IMR-90 (cell line): ENCODE data around the gene H2AZ1. TPM values are rescaled to one million over a fixed set of nuclear protein-coding genes. Genes with fewer than 3 reads are reported as not detected.

ENCODE experiments used
- ATAC-seq: fragments of 200-7000 bp; cut with Tn5 transposase; 2 replicates; pipeline ENCODE4 v1.9.1; 2020; ENCODE audit warnings: low read depth, mild to moderate bottlenecking, moderate library complexity
- BruUV-seq: library from RNA; stranded (reverse); fragments of 400-500 nt; replicated peaks from 2 replicates; lab custom pipeline; 2021; lab: Mats Ljungman, UMichigan
- CTCF ChIA-PET: fragments of 300-600 bp; formaldehyde crosslinking; extraction: SDS; loops from one replicate; lab custom pipeline; 2021; ENCODE audit warnings: antibody characterized with exemption; lab: Yijun Ruan, JAX
- POLR2A ChIA-PET: fragments of 300-600 bp; sonication (Branson Sonifier 250); formaldehyde crosslinking; loops from one replicate; lab custom pipeline; 2022; ENCODE audit warnings: antibody characterized with exemption; ENCODE audit not compliant: unreplicated experiment; lab: Charles Lee
- DNase-seq: peaks from one replicate; pipeline ENCODE4 v3.0.0; 2013
- H2AFZ ChIP-seq: replicated peaks from 2 replicates; pipeline ENCODE3; 2013; ENCODE audit warnings: low read length, mild to moderate bottlenecking; ENCODE audit not compliant: poor library complexity
- H2AK5ac ChIP-seq: 2 replicates; pipeline ENCODE4 v1.6.1; 2013; ENCODE audit warnings: low read depth, low read length, inconsistent platforms
- H2AK9ac ChIP-seq: replicated peaks from 2 replicates; pipeline ENCODE3; 2013; ENCODE audit warnings: mild to moderate bottlenecking, low read depth, low read length, moderate library complexity; ENCODE audit not compliant: poor library complexity
- H2BK120ac ChIP-seq: 2 replicates; pipeline ENCODE4 v1.6.1; 2013; ENCODE audit warnings: low read depth, low read length, inconsistent platforms
- H2BK15ac ChIP-seq: 3 replicates; pipeline ENCODE4 v1.6.1; 2013; ENCODE audit warnings: low read depth, low read length, inconsistent platforms
- H2BK20ac ChIP-seq: 2 replicates; pipeline ENCODE4 v1.6.1; 2013; ENCODE audit warnings: low read depth, mild to moderate bottlenecking, inconsistent platforms, low read length, moderate library complexity
- H2BK5ac ChIP-seq: 2 replicates; pipeline ENCODE4 v1.6.1; 2013; ENCODE audit warnings: mild to moderate bottlenecking, low read depth, low read length, inconsistent platforms; ENCODE audit not compliant: poor library complexity, severe bottlenecking
- H3K14ac ChIP-seq: replicated peaks from 2 replicates; pipeline ENCODE4 v1.6.1; 2013; ENCODE audit warnings: low read depth, low read length, inconsistent platforms
- H3K18ac ChIP-seq: 2 replicates; pipeline ENCODE4 v1.6.1; 2013; ENCODE audit warnings: low read depth, low read length, control low read depth
- H3K23ac ChIP-seq: 2 replicates; pipeline ENCODE4 v1.6.1; 2013; ENCODE audit warnings: low read depth, low read length, inconsistent platforms
- H3K27ac ChIP-seq: 2 replicates; pipeline ENCODE4 v1.5.1; 2013; ENCODE audit warnings: mild to moderate bottlenecking, control low read depth, low read length; ENCODE audit not compliant: insufficient read depth
- H3K27me3 ChIP-seq: 2 replicates; pipeline ENCODE4 v1.6.1; 2013; ENCODE audit warnings: low read length; ENCODE audit not compliant: control insufficient read depth, insufficient read depth
- H3K36me3 ChIP-seq: 2 replicates; pipeline ENCODE4 v1.6.1; 2013; ENCODE audit warnings: low read length, mixed read lengths; ENCODE audit not compliant: control insufficient read depth, insufficient read depth
- H3K4ac ChIP-seq: 2 replicates; pipeline ENCODE4 v1.6.1; 2013; ENCODE audit warnings: low read depth, low read length, inconsistent platforms
- H3K4me1 ChIP-seq: 2 replicates; pipeline ENCODE4 v1.6.1; 2013; ENCODE audit warnings: low read length, mixed read lengths; ENCODE audit not compliant: control insufficient read depth, insufficient read depth
- H3K4me2 ChIP-seq: 2 replicates; pipeline ENCODE4 v1.6.1; 2013; ENCODE audit warnings: low read depth, mild to moderate bottlenecking, control low read depth, low read length, moderate library complexity
- H3K4me3 ChIP-seq: 2 replicates; pipeline ENCODE4 v1.5.1; 2013; ENCODE audit warnings: low read depth, mild to moderate bottlenecking, control low read depth, low read length, moderate library complexity; ENCODE audit not compliant: insufficient read depth
- H3K56ac ChIP-seq: 2 replicates; pipeline ENCODE4 v1.6.1; 2013; ENCODE audit warnings: low read length, inconsistent platforms; ENCODE audit not compliant: insufficient read depth; ENCODE audit errors: extremely low read depth
- H3K79me1 ChIP-seq, 2 experiments: 2 replicates each; pipeline ENCODE4 v1.6.1; 2013; ENCODE audit warnings: low read length in 2 of 2, inconsistent platforms in 1 of 2, low read depth in 1 of 2
- H3K9ac ChIP-seq: 2 replicates; pipeline ENCODE4 v1.6.1; 2013; ENCODE audit warnings: low read depth, low read length, control low read depth
- H3K9me1 ChIP-seq: 2 replicates; pipeline ENCODE4 v1.6.1; 2013; ENCODE audit warnings: low read length, inconsistent platforms; ENCODE audit not compliant: insufficient read depth
- H3K9me3 ChIP-seq: 2 replicates; pipeline ENCODE4 v1.6.1; 2013; ENCODE audit warnings: low read length; ENCODE audit not compliant: control insufficient read depth, insufficient read depth
- H4K20me1 ChIP-seq: 2 replicates; pipeline ENCODE4 v1.6.1; 2013; ENCODE audit warnings: low read length, inconsistent platforms; ENCODE audit not compliant: insufficient read depth
- H4K5ac ChIP-seq: 2 replicates; pipeline ENCODE4 v1.6.1; 2013; ENCODE audit warnings: mild to moderate bottlenecking, low read depth, low read length, control low read depth
- H4K8ac ChIP-seq, 2 experiments: 2 replicates each; pipeline ENCODE4 v1.6.1; 2013; ENCODE audit warnings: low read depth in 2 of 2, low read length in 2 of 2, control low read depth in 1 of 2, inconsistent platforms in 1 of 2
- H4K91ac ChIP-seq: 2 replicates; pipeline ENCODE4 v1.6.1; 2013; ENCODE audit warnings: low read depth, low read length, inconsistent platforms; ENCODE audit not compliant: insufficient read depth
- BHLHE40 ChIP-seq: fragments of 150-350 bp; IDR thresholded peaks from 2 replicates; pipeline ENCODE4 v1.6.1; 2016; ENCODE audit warnings: mild to moderate bottlenecking, low read depth, low read length
- CEBPB ChIP-seq: IDR thresholded peaks from 2 replicates; pipeline ENCODE4 v1.6.1; 2012; ENCODE audit warnings: low read depth, low read length, improper control_type of control experiment
- CHD1 ChIP-seq: IDR thresholded peaks from 2 replicates; pipeline ENCODE4 v1.6.1; 2012; ENCODE audit warnings: low read depth, low read length, improper control_type of control experiment
- FOS ChIP-seq: fragments of 150-350 bp; IDR thresholded peaks from 2 replicates; pipeline ENCODE4 v1.6.1; 2016; ENCODE audit warnings: low read depth, low read length
- MAZ ChIP-seq: IDR thresholded peaks from 2 replicates; pipeline ENCODE4 v1.6.1; 2012; ENCODE audit warnings: low read depth, mild to moderate bottlenecking, low read length, improper control_type of control experiment, moderate library complexity, borderline replicate concordance
- MXI1 ChIP-seq: IDR thresholded peaks from 2 replicates; pipeline ENCODE4 v1.6.1; 2012; ENCODE audit warnings: low read depth, mild to moderate bottlenecking, low read length, moderate library complexity, borderline replicate concordance
- POLR2A ChIP-seq: IDR thresholded peaks from 2 replicates; pipeline ENCODE4 v1.6.1; 2012; ENCODE audit warnings: mild to moderate bottlenecking, low read depth, low read length
- RAD21 ChIP-seq: IDR thresholded peaks from 2 replicates; pipeline ENCODE4 v1.6.1; 2012; ENCODE audit warnings: low read length, improper control_type of control experiment
- RCOR1 ChIP-seq: IDR thresholded peaks from 2 replicates; pipeline ENCODE4 v1.6.1; 2012; ENCODE audit warnings: mild to moderate bottlenecking, low read length, improper control_type of control experiment; ENCODE audit not compliant: insufficient replicate concordance
- SMC3 ChIP-seq: fragments of 150-350 bp; IDR thresholded peaks from 2 replicates; pipeline ENCODE4 v1.6.1; 2016; ENCODE audit warnings: low read depth, mild to moderate bottlenecking, antibody characterized with exemption, low read length, moderate library complexity
- dilution Hi-C: fragments of 300-500 bp; cut with HindIII; formaldehyde crosslinking; loops from one replicate; pipeline ENCODE4 v1.14.3; 2018; ENCODE audit warnings: low sequenced_read_pairs; ENCODE audit not compliant: unreplicated experiment
- in situ Hi-C: fragments of 300-500 bp; cut with MboI; formaldehyde crosslinking; loops from 3 replicates; pipeline ENCODE4 v1.14.3; 2019; ENCODE audit warnings: low sequenced_read_pairs, inconsistent platforms, mixed read lengths
- intact Hi-C: fragments of 100-400 bp; cut with micrococcal nuclease; formaldehyde crosslinking; loops from 2 replicates; pipeline ENCODE4 v1.10.0; 2022
- polyA plus RNA-seq, 3 experiments: library from polyadenylated mRNA; depleted of rRNA; stranded (reverse); fragments of >200 nt; gene quantifications; 2 replicates each; pipeline ENCODE4 v1.2.3, GENCODE V29; 2012; ENCODE audit warnings: low replicate concordance in 1 of 3
- total RNA-seq: library from RNA; depleted of rRNA; stranded (reverse); fragments of >200 nt; gene quantifications from 2 replicates; pipeline ENCODE4 v1.2.3, GENCODE V29; 2012
- TF ChIP-seq, protein P1 (sequence below): fragments of 150-350 bp; IDR thresholded peaks from 2 replicates; pipeline ENCODE4 v1.6.1; 2016; ENCODE audit warnings: low read depth, mild to moderate bottlenecking, low read length, moderate library complexity, borderline replicate concordance
- TF ChIP-seq, protein P2 (sequence below): conservative IDR thresholded peaks from 2 replicates; pipeline ENCODE4 v1.5.1; 2012; ENCODE audit warnings: mild to moderate bottlenecking, low read depth, low read length, improper control_type of control experiment

H2AZ1 gene
- total and polyA plus RNA-seq, 2 of the 4 experiments (the other 2 are of a cell fraction), result 456 to 1,129 TPM

DNA sequence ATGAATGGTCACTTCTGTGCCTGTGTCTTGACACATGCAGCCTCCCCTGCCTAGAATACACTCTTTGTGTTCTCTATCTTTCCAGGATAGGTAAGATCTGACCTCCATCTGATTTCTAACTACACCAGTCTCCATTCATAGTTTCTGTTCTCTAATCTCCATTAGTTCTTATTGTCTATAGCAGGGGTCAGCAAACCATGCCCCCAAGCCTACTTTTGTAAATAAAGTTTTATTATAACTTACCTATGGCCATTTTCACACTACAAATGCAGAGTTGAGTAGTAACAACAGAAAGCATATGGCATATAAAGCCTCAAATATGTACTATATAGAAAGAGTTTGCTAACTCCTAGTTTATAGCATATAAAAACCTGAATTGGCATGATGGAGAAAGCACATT lies 37.6 kb upstream of the H2AZ1 start:
- H3K9me3 ChIP-seq, result no peaks in the 10 kb centered on the region
- no peak overlapping the region for H2AK5ac ChIP-seq
- no peak overlapping the region; the same call in 1 of the 2 replicates for H2BK120ac ChIP-seq
- no TSS peak for BruUV-seq
- no peak overlapping the region for H4K91ac ChIP-seq
- H3K4me1 ChIP-seq, result no peaks in the 10 kb centered on the region
- no peaks in the 10 kb centered on the region for H3K79me1 ChIP-seq
- no peaks in the 10 kb centered on the region for H3K27me3 ChIP-seq
- ATAC-seq (no peak), DNase-seq (no peak)
- in situ Hi-C loops, result no loop called here
- H2BK5ac ChIP-seq, result no peak overlapping the region
- no peak overlapping the region for H3K27ac ChIP-seq
- POLR2A ChIA-PET, result no interaction called here
- H2BK20ac ChIP-seq, result no peak overlapping the region
- no peak overlapping the region for H3K4me3 ChIP-seq
- H3K4ac ChIP-seq, result no peak overlapping the region
- H3K23ac ChIP-seq, result no peak overlapping the region
- H3K9ac ChIP-seq, result no peak overlapping the region
- H4K20me1 ChIP-seq, result no peaks in the 10 kb centered on the region
- H4K5ac ChIP-seq, result no peak overlapping the region
- CTCF ChIA-PET, result interaction anchor here (1.3 kb wide), 1 partner anchor 39 kb away, joined by 3 read pairs; no protein-coding TSS in a partner anchor
- intact Hi-C loops, result no loop called here
- no peak overlapping the region for H3K14ac ChIP-seq
- no peak overlapping the region for H3K4me2 ChIP-seq
- TF ChIP-seq CEBPB (no peak), POLR2A (no peak), MAZ (no peak), RCOR1 (no peak), RAD21 (no peak), BHLHE40 (no peak), MXI1 (no peak), CHD1 (no peak), SMC3 (no peak), FOS (no peak)
- TF ChIP-seq, protein P1, sequence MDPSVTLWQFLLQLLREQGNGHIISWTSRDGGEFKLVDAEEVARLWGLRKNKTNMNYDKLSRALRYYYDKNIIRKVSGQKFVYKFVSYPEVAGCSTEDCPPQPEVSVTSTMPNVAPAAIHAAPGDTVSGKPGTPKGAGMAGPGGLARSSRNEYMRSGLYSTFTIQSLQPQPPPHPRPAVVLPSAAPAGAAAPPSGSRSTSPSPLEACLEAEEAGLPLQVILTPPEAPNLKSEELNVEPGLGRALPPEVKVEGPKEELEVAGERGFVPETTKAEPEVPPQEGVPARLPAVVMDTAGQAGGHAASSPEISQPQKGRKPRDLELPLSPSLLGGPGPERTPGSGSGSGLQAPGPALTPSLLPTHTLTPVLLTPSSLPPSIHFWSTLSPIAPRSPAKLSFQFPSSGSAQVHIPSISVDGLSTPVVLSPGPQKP, result no peak
- TF ChIP-seq, protein P2, sequence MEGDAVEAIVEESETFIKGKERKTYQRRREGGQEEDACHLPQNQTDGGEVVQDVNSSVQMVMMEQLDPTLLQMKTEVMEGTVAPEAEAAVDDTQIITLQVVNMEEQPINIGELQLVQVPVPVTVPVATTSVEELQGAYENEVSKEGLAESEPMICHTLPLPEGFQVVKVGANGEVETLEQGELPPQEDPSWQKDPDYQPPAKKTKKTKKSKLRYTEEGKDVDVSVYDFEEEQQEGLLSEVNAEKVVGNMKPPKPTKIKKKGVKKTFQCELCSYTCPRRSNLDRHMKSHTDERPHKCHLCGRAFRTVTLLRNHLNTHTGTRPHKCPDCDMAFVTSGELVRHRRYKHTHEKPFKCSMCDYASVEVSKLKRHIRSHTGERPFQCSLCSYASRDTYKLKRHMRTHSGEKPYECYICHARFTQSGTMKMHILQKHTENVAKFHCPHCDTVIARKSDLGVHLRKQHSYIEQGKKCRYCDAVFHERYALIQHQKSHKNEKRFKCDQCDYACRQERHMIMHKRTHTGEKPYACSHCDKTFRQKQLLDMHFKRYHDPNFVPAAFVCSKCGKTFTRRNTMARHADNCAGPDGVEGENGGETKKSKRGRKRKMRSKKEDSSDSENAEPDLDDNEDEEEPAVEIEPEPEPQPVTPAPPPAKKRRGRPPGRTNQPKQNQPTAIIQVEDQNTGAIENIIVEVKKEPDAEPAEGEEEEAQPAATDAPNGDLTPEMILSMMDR, result no peak
- H2AK9ac ChIP-seq, result no peak overlapping the region
- dilution Hi-C loops, result no loop called here
- no peak overlapping the region for H2AFZ ChIP-seq
- H2BK15ac ChIP-seq, result no peak overlapping the region
- no peaks in the 10 kb centered on the region for H3K36me3 ChIP-seq
- H3K18ac ChIP-seq, result no peak overlapping the region
- H3K9me1 ChIP-seq, result no peaks in the 10 kb centered on the region
- no peak overlapping the region for H3K56ac ChIP-seq
- no peak overlapping the region for H4K8ac ChIP-seq
